ENCODE results near the gene PSMB11.
"Not testable (repeated sequence)": the region's sequence is repeated elsewhere in the genome, so short reads cannot be mapped to it uniquely, and the experiment has no call there.

The PSMB11 gene

GRCh38 chr14:23042162-23042965 lies at the start of gene PSMB11:
Gene PSMB11, plus strand, starts transcription at chr14:23042212. Its CDS starts 14 bp downstream, at chr14:23042226.
- no peak for DNase-seq

GRCh38 chr14:22993517-22993916 lies 48.5 kb upstream of the PSMB11 start:
- DNase-seq, result no peak

- peak; percentile 30 for DNase-seq
Measured at GRCh38 chr14:22994762-22995275, 47.2 kb upstream of the PSMB11 start.

GRCh38 chr14:22995889-22996625 lies 46.0 kb upstream of the PSMB11 start:
- DNase-seq, result no peak

GRCh38 chr14:22996768-22997654 lies 45.0 kb upstream of the PSMB11 start:
- peak; percentile 39 for DNase-seq

GRCh38 chr14:22997676-22998323 lies 44.2 kb upstream of the PSMB11 start:
- DNase-seq, result no peak

- no peak for DNase-seq
Measured at GRCh38 chr14:22998329-22999012, 43.5 kb upstream of the PSMB11 start.

- no peak for DNase-seq
Measured at GRCh38 chr14:23000860-23001259, 41.2 kb upstream of the PSMB11 start.

- no peak for DNase-seq
Measured at GRCh38 chr14:23002592-23002991, 39.4 kb upstream of the PSMB11 start.

- DNase-seq, result not testable (repeated sequence)
Measured at GRCh38 chr14:23004274-23004673, 37.7 kb upstream of the PSMB11 start.

- no peak for DNase-seq
Measured at GRCh38 chr14:23005451-23006187, 36.4 kb upstream of the PSMB11 start.

- DNase-seq, result no peak
Measured at GRCh38 chr14:23006188-23006534, 35.9 kb upstream of the PSMB11 start.

GRCh38 chr14:23006544-23007419 lies 35.2 kb upstream of the PSMB11 start:
- DNase-seq, result peak; percentile 91

- DNase-seq, result no peak
Measured at GRCh38 chr14:23008831-23009230, 33.2 kb upstream of the PSMB11 start.

GRCh38 chr14:23009483-23009938 lies 32.5 kb upstream of the PSMB11 start:
- no peak for DNase-seq

- DNase-seq, result peak; percentile 35
Measured at GRCh38 chr14:23009939-23010726, 31.9 kb upstream of the PSMB11 start, which contains the start of gene C14orf93. Gene C14orf93, minus strand, starts transcription at chr14:23010143. Its CDS starts 11,120 bp downstream, at chr14:22999023.

- DNase-seq, result no peak
Measured at GRCh38 chr14:23013054-23013748, 28.8 kb upstream of the PSMB11 start.

- not testable (repeated sequence) for DNase-seq
Measured at GRCh38 chr14:23013749-23014054, 28.3 kb upstream of the PSMB11 start.

Data from kidney glomerular epithelial cell (primary cell).